HT-29 (cell line): Measurements from ENCODE around the gene KLB. TPM values are rescaled to one million over a fixed set of nuclear protein-coding genes. Genes with fewer than 3 reads are reported as not detected.

Experiments used
- small RNA-seq: library from RNA; depleted of rRNA; stranded (forward); fragments of <200 nt; gene quantifications from one replicate; pipeline ENCODE3, GENCODE V24; 2014
- total RNA-seq: library from RNA; depleted of rRNA; stranded (reverse); fragments of >200 nt; shearing (Covaris generic); gene quantifications from 2 replicates; pipeline ENCODE4 v1.2.3, GENCODE V29; 2014; rRNA removed

Gene KLB
- total RNA-seq, 1 experiment from 2014 or later: 0.23 TPM

Small RNA genes within 50 kb of the gene (small RNA-seq; reads per million reads assigned to genes)
- gene MIR5591 (not detected), gene RF00019 (not detected), gene RNU6-887P (not detected)

Other genes starting within 250 kb of the KLB start
- gene WDR19, start 224.4 kb upstream of the KLB start, total RNA-seq: 5.8 and 9.6 TPM in 2 replicates
- gene RFC1, start 40.6 kb upstream of the KLB start, total RNA-seq: 25.2 and 26.6 TPM in 2 replicates
- 1,285 and 1,602 TPM in 2 replicates for gene RPL9, start 52.0 kb downstream of the KLB start, total RNA-seq
- 4.9 and 5.5 TPM in 2 replicates for gene LIAS, start 52.1 kb downstream of the KLB start, total RNA-seq
- gene UGDH, start 120.5 kb downstream of the KLB start, total RNA-seq: 82.3 and 95.2 TPM in 2 replicates
- gene SMIM14, start 231.9 kb downstream of the KLB start, total RNA-seq: 5.4 and 12.1 TPM in 2 replicates